Measurements from ENCODE around the gene SLC16A6. TPM values are rescaled to one million over a fixed set of nuclear protein-coding genes. Genes with fewer than 3 reads are reported as not detected.

The SLC16A6 gene
- total RNA-seq, 6 experiments from 2014 or later = 0.12 to 0.56 (median 0.38) TPM

- H3K27me3 Mint-ChIP-seq (ENCODE audit: insufficient read depth) = peaks cover 22% of the 10 kb centered on the region
- H3K4me1 Mint-ChIP-seq (ENCODE audit: low read depth) = peaks cover 13% of the 10 kb centered on the region
- no peak for DNase-seq
- no peak overlapping the region for H3K27ac Mint-ChIP-seq
- no peaks in the 10 kb centered on the region for H3K36me3 Mint-ChIP-seq (ENCODE audit: low read depth)
- H3K9me3 Mint-ChIP-seq = no peaks in the 10 kb centered on the region
- H3K4me3 Mint-ChIP-seq = no peak overlapping the region
- no peak for TF ChIP-seq CTCF (IDR thresholded peaks at IDR 0.05)
Measured at GRCh38 chr17:68322630-68323029, 31.7 kb upstream of the SLC16A6 start.

- H3K4me1 Mint-ChIP-seq (ENCODE audit: low read depth) = peaks cover 10% of the 10 kb centered on the region
- no peaks in the 10 kb centered on the region for H3K9me3 Mint-ChIP-seq
- no peak overlapping the region for H3K27ac Mint-ChIP-seq
- no peak for DNase-seq
- H3K27me3 Mint-ChIP-seq (ENCODE audit: insufficient read depth) = peaks cover 17% of the 10 kb centered on the region
- no peaks in the 10 kb centered on the region for H3K36me3 Mint-ChIP-seq (ENCODE audit: low read depth)
- H3K4me3 Mint-ChIP-seq = no peak overlapping the region
- TF ChIP-seq CTCF (IDR thresholded peaks at IDR 0.05) = no peak
Measured at GRCh38 chr17:68321556-68321954, 30.6 kb upstream of the SLC16A6 start.

DNA sequence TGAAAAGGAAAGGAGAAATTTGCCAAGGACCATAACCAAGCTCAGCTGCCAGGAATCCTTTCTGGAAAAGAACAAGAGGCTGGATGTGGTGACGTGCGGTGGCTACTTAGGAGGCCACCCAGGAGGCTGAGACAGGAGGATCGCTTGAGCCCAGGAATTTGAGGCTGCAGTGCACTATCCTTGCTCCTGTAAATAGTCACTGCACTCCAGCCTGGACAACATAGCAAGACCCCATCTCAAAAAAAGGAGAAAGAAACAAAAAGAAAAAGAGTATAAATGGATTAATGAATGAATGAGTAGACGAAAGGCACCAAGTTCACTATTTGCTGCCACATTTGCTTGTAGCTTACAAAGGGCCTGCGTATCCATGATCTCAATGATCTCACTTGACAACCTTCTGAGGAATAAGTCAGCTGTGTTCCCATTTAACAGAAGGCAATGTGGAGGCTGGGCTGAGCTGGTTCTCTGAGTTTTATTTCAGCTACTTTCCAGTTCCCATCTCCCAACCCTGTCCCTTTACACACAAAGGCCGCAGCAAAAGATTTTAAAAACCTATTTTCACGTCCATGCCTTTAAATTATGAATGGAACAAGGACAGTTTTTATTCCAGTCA, 30.1 kb upstream of the SLC16A6 start:
- Mint-ChIP-seq H3K4me3 (no peak overlapping the region), H3K27ac (no peak overlapping the region)
- no peak for DNase-seq

DNA sequence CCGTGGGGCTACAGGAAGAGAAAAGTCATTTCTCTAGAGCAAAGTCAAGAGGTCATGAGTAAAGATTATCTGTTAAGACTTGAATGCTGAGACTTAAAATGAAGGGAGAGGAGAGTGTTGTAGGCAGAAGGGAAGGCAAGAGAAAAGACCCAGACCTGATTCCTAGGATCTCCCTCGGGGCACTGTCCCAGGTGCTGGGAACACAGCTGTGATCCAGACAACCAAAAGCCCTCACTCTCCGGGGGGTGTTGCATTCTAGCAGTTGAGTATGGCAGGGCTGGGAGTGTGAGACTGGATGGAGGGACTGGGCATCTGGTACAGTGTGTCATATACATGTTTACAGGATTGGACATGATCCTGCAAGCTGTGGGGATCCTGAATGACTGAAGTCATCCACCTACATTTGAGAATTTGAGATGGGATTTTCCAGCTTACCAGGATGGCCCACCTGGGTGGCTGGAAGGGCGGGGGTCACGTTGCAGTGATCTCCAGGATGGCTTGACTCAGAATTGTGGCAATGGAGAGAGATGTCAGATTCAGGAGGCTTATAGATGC, 29.5 kb upstream of the SLC16A6 start:
- peaks cover 6% of the 10 kb centered on the region; the same call in 1 of the 2 replicates for H3K36me3 Mint-ChIP-seq (ENCODE audit: low read depth)
- no peak overlapping the region for H3K27ac Mint-ChIP-seq
- H3K9me3 Mint-ChIP-seq = no peaks in the 10 kb centered on the region; the same call in 1 of the 2 replicates
- H3K4me1 Mint-ChIP-seq (ENCODE audit: low read depth) = peaks cover 10% of the 10 kb centered on the region
- H3K27me3 Mint-ChIP-seq (ENCODE audit: insufficient read depth) = peaks cover 12% of the 10 kb centered on the region
- no peak for DNase-seq
- no peak for TF ChIP-seq CTCF (IDR thresholded peaks at IDR 0.05)
- H3K4me3 Mint-ChIP-seq = no peak overlapping the region

More for the DNA sequence above, 30.1 kb upstream of the SLC16A6 start:
- no peak for TF ChIP-seq CTCF (IDR thresholded peaks at IDR 0.05)
- Mint-ChIP-seq H3K36me3 (ENCODE audit: low read depth) (peaks cover 3% of the 10 kb centered on the region; the same call in 1 of the 2 replicates), H3K27me3 (ENCODE audit: insufficient read depth) (peaks cover 15% of the 10 kb centered on the region), H3K9me3 (no peaks in the 10 kb centered on the region; the same call in 1 of the 2 replicates), H3K4me1 (ENCODE audit: low read depth) (peaks cover 10% of the 10 kb centered on the region)

GRCh38 chr17:68319410-68320162, 28.7 kb upstream of the SLC16A6 start:
- H3K4me3 Mint-ChIP-seq = no peak overlapping the region
- H3K4me1 Mint-ChIP-seq (ENCODE audit: low read depth) = peaks cover 10% of the 10 kb centered on the region
- H3K27me3 Mint-ChIP-seq (ENCODE audit: insufficient read depth) = peaks cover 12% of the 10 kb centered on the region
- H3K9me3 Mint-ChIP-seq = no peaks in the 10 kb centered on the region; the same call in 1 of the 2 replicates
- no peak for TF ChIP-seq CTCF (IDR thresholded peaks at IDR 0.05)
- no peak overlapping the region for H3K27ac Mint-ChIP-seq
- DNase-seq = no peak
- H3K36me3 Mint-ChIP-seq (ENCODE audit: low read depth) = peaks cover 6% of the 10 kb centered on the region; the same call in 1 of the 2 replicates

Data from HFFc6 (cell line).